Karpas-422 (cell line): ENCODE measurements around the gene SMIM34. TPM values are rescaled to one million over a fixed set of nuclear protein-coding genes. Genes with fewer than 3 reads are reported as not detected.
"Not testable (repeated sequence)": the region's sequence is repeated elsewhere in the genome, so short reads cannot be mapped to it uniquely, and the experiment has no call there.

Experiments used
- DNase-seq: peaks from one replicate; pipeline ENCODE4 v3.0.0-alpha.2; 2015
- H2AFZ ChIP-seq: fragments of 200-600 bp; sonication (generic); 2 replicates; pipeline ENCODE4 v1.6.1; 2014; ENCODE audit warnings: antibody characterized with exemption, low read length, mixed read lengths
- H3K27ac ChIP-seq: fragments of 200-600 bp; sonication (generic); 2 replicates; pipeline ENCODE4 v1.5.1; 2014; ENCODE audit warnings: mild to moderate bottlenecking, low read length, moderate library complexity
- H3K27me3 ChIP-seq: fragments of 200-600 bp; sonication (generic); 2 replicates; pipeline ENCODE4 v1.6.1; 2014; ENCODE audit warnings: low read length, mixed read lengths
- H3K36me3 ChIP-seq: fragments of 200-600 bp; sonication (generic); 2 replicates; pipeline ENCODE4 v1.6.1; 2014; ENCODE audit warnings: low read length, mixed read lengths; ENCODE audit not compliant: insufficient read depth
- H3K4me1 ChIP-seq: fragments of 200-600 bp; sonication (generic); 2 replicates; pipeline ENCODE4 v1.6.1; 2014; ENCODE audit warnings: mild to moderate bottlenecking, low read length, mixed read lengths
- H3K4me2 ChIP-seq: fragments of 200-600 bp; sonication (generic); 2 replicates; pipeline ENCODE4 v1.6.1; 2014; ENCODE audit warnings: low read length, low read depth, mild to moderate bottlenecking; ENCODE audit not compliant: poor library complexity, severe bottlenecking
- H3K4me3 ChIP-seq: fragments of 200-600 bp; sonication (generic); 2 replicates; pipeline ENCODE4 v1.5.1; 2014; ENCODE audit warnings: mild to moderate bottlenecking, antibody characterized with exemption, low read length, mixed read lengths
- H3K79me2 ChIP-seq: fragments of 200-600 bp; sonication (generic); 2 replicates; pipeline ENCODE4 v1.6.1; 2014; ENCODE audit warnings: mild to moderate bottlenecking, low read length, mixed read lengths
- H3K9ac ChIP-seq: fragments of 200-600 bp; sonication (generic); 2 replicates; pipeline ENCODE4 v1.6.0; 2014; ENCODE audit warnings: low read length
- H3K9me2 ChIP-seq: fragments of 200-600 bp; sonication (generic), shearing (Covaris generic); replicated peaks from 2 replicates; pipeline ENCODE4 v1.6.0; 2014; ENCODE audit warnings: mild to moderate bottlenecking, low read length, moderate library complexity; ENCODE audit not compliant: insufficient read depth
- H3K9me3 ChIP-seq: fragments of 300-700, 200-600 bp; sonication (generic); 2 replicates; pipeline ENCODE4 v1.6.1; 2014; ENCODE audit warnings: low read length, mixed read lengths
- H4K20me1 ChIP-seq: fragments of 200-600 bp; sonication (generic); 2 replicates; pipeline ENCODE4 v1.6.1; 2014; ENCODE audit warnings: mild to moderate bottlenecking, antibody characterized with exemption, low read length, low read depth; ENCODE audit not compliant: insufficient read depth
- total RNA-seq: library from RNA; depleted of rRNA; stranded (reverse); fragments of >200 nt; shearing (Covaris generic); gene quantifications from 2 replicates; pipeline ENCODE4 v1.2.3, GENCODE V29; 2014; ENCODE audit warnings: low replicate concordance

The SMIM34 gene
- total RNA-seq, 1 experiment from 2014 or later = not detected

DNA sequence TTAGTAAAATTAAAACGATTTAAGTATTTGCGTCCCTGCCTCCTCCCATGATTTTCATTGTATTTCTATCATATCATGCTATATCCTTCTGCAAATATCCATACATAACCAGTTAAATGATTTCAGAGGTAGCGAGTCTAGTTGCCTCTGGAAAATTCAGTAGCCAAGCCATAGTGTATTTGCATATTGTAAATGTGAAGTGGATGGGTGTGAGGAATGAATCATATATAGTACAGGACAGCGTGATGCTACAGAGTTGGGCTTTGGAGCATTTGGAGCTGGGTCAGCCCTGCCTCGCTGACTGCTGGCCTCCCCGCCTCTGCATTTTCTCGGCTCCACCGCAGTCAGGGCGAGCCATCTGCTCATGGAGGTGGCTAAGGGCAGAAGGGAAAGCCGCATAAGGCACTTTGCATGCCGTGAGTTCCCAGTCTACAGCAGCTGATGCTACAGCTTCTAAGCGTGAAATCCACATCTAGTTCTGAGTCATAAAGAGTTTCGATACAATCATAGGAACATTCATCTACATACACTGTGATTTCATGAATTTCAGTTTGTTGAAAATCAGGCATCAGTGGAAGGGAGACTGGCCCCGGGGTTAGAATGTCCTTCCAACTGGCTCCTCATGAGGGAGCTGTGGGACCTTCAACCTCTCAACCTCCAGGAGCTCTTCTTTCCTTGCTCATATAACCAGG, 39.9 kb downstream of the SMIM34 start:
- H3K4me1 ChIP-seq, H4K20me1 ChIP-seq, H3K4me3 ChIP-seq, H2AFZ ChIP-seq, H3K36me3 ChIP-seq, H3K9ac ChIP-seq, H3K79me2 ChIP-seq, H3K4me2 ChIP-seq, H3K27ac ChIP-seq, H3K9me3 ChIP-seq, DNase-seq, H3K27me3 ChIP-seq, H3K9me2 ChIP-seq: not testable (repeated sequence)

DNA sequence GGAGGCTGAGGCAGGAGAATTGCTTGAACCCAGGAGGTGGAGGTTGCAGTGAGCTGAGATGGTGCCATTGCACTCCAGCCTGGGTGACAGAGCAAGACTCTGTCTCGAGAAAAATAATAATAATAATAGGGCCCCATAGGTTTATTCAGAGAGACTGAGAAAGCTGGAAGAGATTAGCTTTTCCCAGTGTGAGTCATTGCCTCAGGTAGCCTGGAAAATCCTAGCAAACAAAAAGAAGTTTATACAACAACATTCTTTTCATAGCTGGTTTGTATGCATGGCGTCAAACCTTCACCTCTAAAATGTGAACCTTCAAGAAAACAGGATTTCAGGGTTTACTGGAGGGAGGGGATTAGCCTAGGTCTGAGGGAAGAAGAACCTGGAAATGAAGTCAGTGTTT, 40.6 kb downstream of the SMIM34 start:
- DNase-seq, H3K9ac ChIP-seq, H3K9me3 ChIP-seq, H3K27me3 ChIP-seq, H4K20me1 ChIP-seq, H3K27ac ChIP-seq, H3K79me2 ChIP-seq, H3K4me2 ChIP-seq, H3K9me2 ChIP-seq, H3K36me3 ChIP-seq, H2AFZ ChIP-seq, H3K4me1 ChIP-seq, H3K4me3 ChIP-seq: not testable (repeated sequence)

DNA sequence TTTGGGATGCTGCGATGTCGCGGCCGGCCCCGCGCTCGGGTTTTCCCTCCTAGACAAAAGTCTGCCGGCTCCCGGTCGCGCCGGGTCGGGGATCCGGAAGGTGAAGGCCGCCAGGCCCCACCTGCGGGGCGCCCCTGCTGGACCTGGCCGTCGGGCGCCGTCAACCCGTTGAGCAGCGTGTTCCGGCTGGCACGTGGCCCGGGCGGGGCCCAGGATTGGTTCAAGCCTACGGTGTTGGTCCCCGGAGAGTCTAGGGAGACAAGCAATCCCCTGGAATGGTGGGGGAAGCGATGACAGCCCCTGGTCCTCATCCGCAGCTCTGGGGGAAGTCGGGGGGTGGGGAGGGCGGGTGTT, 48.2 kb downstream of the SMIM34 start:
- H3K4me1 ChIP-seq, H4K20me1 ChIP-seq: not testable (repeated sequence)

GRCh38 chr21:34374940-34375618, 48.7 kb downstream of the SMIM34 start, which contains the start of gene SMIM11:
Gene SMIM11, plus strand, starts transcription at chr21:34375507. Its CDS starts 3,998 bp downstream, at chr21:34379505.
- H4K20me1 ChIP-seq, H3K9me2 ChIP-seq, H3K4me1 ChIP-seq, H3K9ac ChIP-seq, H3K9me3 ChIP-seq, H3K36me3 ChIP-seq, H3K4me3 ChIP-seq, H3K27ac ChIP-seq, H3K79me2 ChIP-seq, H3K4me2 ChIP-seq, H3K27me3 ChIP-seq, DNase-seq, H2AFZ ChIP-seq: not testable (repeated sequence)

More for the DNA sequence above, 48.2 kb downstream of the SMIM34 start:
- not testable (repeated sequence) for H3K27ac ChIP-seq, H3K36me3 ChIP-seq, DNase-seq, H3K9ac ChIP-seq, H3K27me3 ChIP-seq, H3K9me3 ChIP-seq, H3K79me2 ChIP-seq, H3K4me2 ChIP-seq, H3K4me3 ChIP-seq, H3K9me2 ChIP-seq, H2AFZ ChIP-seq

DNA sequence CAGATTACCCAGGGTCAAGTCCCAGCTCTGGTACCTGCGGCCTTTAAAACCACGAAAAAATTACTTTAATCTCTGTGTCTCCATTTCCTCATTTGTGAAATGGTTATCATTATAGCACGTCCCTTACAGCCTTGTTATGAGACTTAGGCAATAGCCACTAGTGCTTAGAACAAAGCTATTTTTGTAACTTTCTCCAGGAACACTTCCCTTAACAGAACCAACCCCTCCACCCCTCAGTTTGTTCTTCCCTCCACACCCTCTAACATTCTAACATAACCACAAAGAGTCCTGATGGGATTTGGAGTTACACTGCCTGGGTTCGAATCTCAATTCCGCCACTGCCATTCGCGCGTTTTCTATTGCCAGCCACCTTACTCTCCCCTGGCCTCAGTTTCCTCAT, 49.3 kb downstream of the SMIM34 start:
- not testable (repeated sequence) for H3K79me2 ChIP-seq, H2AFZ ChIP-seq, H3K9me3 ChIP-seq, H3K4me1 ChIP-seq, H4K20me1 ChIP-seq, H3K27me3 ChIP-seq, H3K36me3 ChIP-seq, H3K4me3 ChIP-seq, H3K4me2 ChIP-seq, DNase-seq, H3K27ac ChIP-seq, H3K9ac ChIP-seq, H3K9me2 ChIP-seq

DNA sequence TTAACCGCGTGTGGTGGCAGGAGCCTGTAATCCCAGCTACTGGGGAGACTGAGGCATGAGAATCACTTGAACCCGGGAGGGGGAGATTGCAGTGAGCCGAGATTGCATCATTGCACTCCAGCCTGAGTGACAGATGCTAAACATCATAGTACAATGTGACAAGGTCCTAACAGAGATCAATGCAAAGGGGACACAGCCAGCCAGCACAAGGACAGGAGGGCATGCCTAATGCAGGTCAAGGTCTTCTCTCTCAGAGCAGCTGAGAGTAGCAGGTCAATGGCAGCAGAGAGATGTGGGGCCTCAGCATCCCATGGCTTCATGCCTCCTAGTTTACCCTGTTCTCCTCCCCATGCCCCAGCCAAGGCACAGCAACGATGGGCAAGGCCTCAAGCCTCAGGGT, 51.4 kb downstream of the SMIM34 start:
- no peak overlapping the region for H3K27ac ChIP-seq
- no peak overlapping the region for H3K4me3 ChIP-seq
- H2AFZ ChIP-seq = no peak overlapping the region; the same call in 1 of the 2 replicates
- no peaks in the 10 kb centered on the region for H3K4me1 ChIP-seq
- no peaks in the 10 kb centered on the region for H3K27me3 ChIP-seq
- H4K20me1 ChIP-seq = no peaks in the 10 kb centered on the region
- no peaks in the 10 kb centered on the region for H3K36me3 ChIP-seq
- no peak overlapping the region for H3K4me2 ChIP-seq
- no peaks in the 10 kb centered on the region for H3K9me2 ChIP-seq
- DNase-seq = no peak
- no peaks in the 10 kb centered on the region for H3K9me3 ChIP-seq
- H3K9ac ChIP-seq = no peak overlapping the region
- H3K79me2 ChIP-seq = no peaks in the 10 kb centered on the region

- Histone ChIP-seq H4K20me1 (no peaks in the 10 kb centered on the region), H3K4me1 (no peaks in the 10 kb centered on the region), H3K27ac (no peak overlapping the region), H2AFZ (no peak overlapping the region), H3K4me3 (no peak overlapping the region), H3K27me3 (no peaks in the 10 kb centered on the region), H3K4me2 (no peak overlapping the region), H3K9me2 (no peaks in the 10 kb centered on the region), H3K9me3 (no peaks in the 10 kb centered on the region), H3K36me3 (no peaks in the 10 kb centered on the region), H3K9ac (no peak overlapping the region), H3K79me2 (no peaks in the 10 kb centered on the region)
- no peak for DNase-seq
Measured at GRCh38 chr21:34369741-34370140, 54.0 kb downstream of the SMIM34 start.
